HepG2 (cell line): ENCODE measurements around the gene OBSL1. TPM values are rescaled to one million over a fixed set of nuclear protein-coding genes. Genes with fewer than 3 reads are reported as not detected.

Source experiments
- CBX2 ChIP-seq, 2 experiments: fragments of 200-600 bp in 1 of 2; sonication (generic); formaldehyde crosslinking in 1 of 2; IDR thresholded peaks; 2 replicates each; pipeline versions ENCODE4 v1.7.0 to v1.8.1; 2018 to 2022; ENCODE audit warnings: low read depth in 2 of 2, low read length in 1 of 2, mild to moderate bottlenecking in 1 of 2, missing genetic modification reagents in 1 of 2
- HBP1 ChIP-seq: IDR thresholded peaks from 2 replicates; pipeline ENCODE4 v1.6.1; 2016; ENCODE audit warnings: low read depth, control low read depth
- HNRNPLL ChIP-seq: fragments of 200-400 bp; formaldehyde crosslinking; IDR thresholded peaks from 2 replicates; pipeline ENCODE4 v1.6.1; 2017; ENCODE audit warnings: mild to moderate bottlenecking, low read depth, low read length; ENCODE audit not compliant: poor library complexity, severe bottlenecking
- HOXD1 ChIP-seq: sonication (generic); formaldehyde crosslinking; IDR thresholded peaks from 2 replicates; pipeline ENCODE4 v1.5.0; 2020; ENCODE audit warnings: missing genetic modification reagents
- MTERF4 ChIP-seq: sonication (generic); formaldehyde crosslinking; IDR thresholded peaks from 2 replicates; pipeline ENCODE4 v1.8.0; 2023; ENCODE audit warnings: mild to moderate bottlenecking, missing genetic modification reagents
- MTF1 ChIP-seq: sonication (generic); formaldehyde crosslinking; IDR thresholded peaks from 2 replicates; pipeline ENCODE4 v1.5.0; 2020; ENCODE audit warnings: missing genetic modification reagents
- NFE2L1 ChIP-seq: sonication (generic); formaldehyde crosslinking; IDR thresholded peaks from 2 replicates; pipeline ENCODE4 v1.4.0; 2020; ENCODE audit warnings: missing genetic modification reagents, mild to moderate bottlenecking, borderline replicate concordance
- PHB2 ChIP-seq: fragments of 450-650 bp; IDR thresholded peaks from 2 replicates; pipeline ENCODE4 v1.6.1; 2018; ENCODE audit not compliant: partially characterized antibody
- RARA ChIP-seq: IDR thresholded peaks from 2 replicates; pipeline ENCODE4 v1.6.1; 2016; ENCODE audit warnings: missing genetic modification reagents, missing compliant biosample characterization
- SOX6 ChIP-seq, 2 experiments: fragments of 450-650 bp in 1 of 2; sonication (generic) in 1 of 2; formaldehyde crosslinking in 1 of 2; IDR thresholded peaks; 2 replicates each; pipeline versions ENCODE4 v1.4.0 to v1.6.1; 2017 to 2020; ENCODE audit warnings: antibody characterized with exemption in 1 of 2, mild to moderate bottlenecking in 1 of 2, missing genetic modification reagents in 1 of 2
- TOPORS ChIP-seq: sonication (generic); formaldehyde crosslinking; IDR thresholded peaks from 2 replicates; pipeline ENCODE4 v1.8.0; 2023; ENCODE audit warnings: mild to moderate bottlenecking, missing genetic modification reagents
- YEATS2 ChIP-seq: sonication (generic); formaldehyde crosslinking; IDR thresholded peaks from 2 replicates; pipeline ENCODE4 v1.4.0; 2020; ENCODE audit warnings: missing genetic modification reagents, borderline replicate concordance
- ZNF232 ChIP-seq: sonication (generic); formaldehyde crosslinking; IDR thresholded peaks from 2 replicates; pipeline ENCODE4 v1.4.0; 2020; ENCODE audit warnings: missing genetic modification reagents, borderline replicate concordance
- ZNF326 ChIP-seq: sonication (generic); formaldehyde crosslinking; IDR thresholded peaks from 2 replicates; pipeline ENCODE4 v1.4.0; 2020; ENCODE audit warnings: missing genetic modification reagents, borderline replicate concordance
- ZNF547 ChIP-seq: sonication (generic); formaldehyde crosslinking; IDR thresholded peaks from 2 replicates; pipeline ENCODE4 v1.5.1; 2020; ENCODE audit warnings: mild to moderate bottlenecking, missing genetic modification reagents
- ZNF589 ChIP-seq: sonication (generic); formaldehyde crosslinking; conservative IDR thresholded peaks from 2 replicates; pipeline ENCODE4 v1.8.0; 2022; ENCODE audit warnings: mild to moderate bottlenecking, moderate library complexity, missing genetic modification reagents
- ZSCAN20 ChIP-seq: sonication (generic); formaldehyde crosslinking; IDR thresholded peaks from 2 replicates; pipeline ENCODE4 v1.4.0; 2020; ENCODE audit warnings: missing genetic modification reagents, mild to moderate bottlenecking, borderline replicate concordance
- ZSCAN9 ChIP-seq: IDR thresholded peaks from 2 replicates; pipeline ENCODE4 v1.6.1; 2016; ENCODE audit warnings: borderline replicate concordance
- polyA plus RNA-seq, 8 experiments: library from polyadenylated mRNA; depleted of rRNA in 3 of 8; stranded (reverse) in 7 of 8; unstranded in 1 of 8; fragments of >200 nt; fragmentation: Illumina TruSeq in 4 of 8; extraction: Trizol in 4 of 8; gene quantifications; 2 replicates each; pipeline versions ENCODE4 v1.2.1 to v1.2.3, GENCODE V29; 2011 to 2016; ENCODE audit warnings: low read depth in 4 of 8, missing spikeins in 1 of 8, mixed read lengths in 1 of 8; ENCODE audit not compliant: insufficient read depth in 1 of 8
- total RNA-seq, 5 experiments: library from RNA; depleted of rRNA; stranded (reverse); fragments of >200 nt; fragmentation: Illumina TruSeq; extraction: Trizol; gene quantifications; 2 replicates each; pipeline ENCODE4 v1.2.3, GENCODE V29; 2016; ENCODE audit warnings: low read depth in 1 of 5
- TF ChIP-seq, protein P1 (sequence below), 2 experiments: sonication (generic) in 1 of 2; formaldehyde crosslinking in 1 of 2; IDR thresholded peaks; 2 replicates each; pipeline versions ENCODE4 v1.5.1 to v1.6.1; 2011 to 2020; ENCODE audit warnings: borderline replicate concordance in 1 of 2, low read depth in 1 of 2, low read length in 1 of 2, mild to moderate bottlenecking in 1 of 2, missing genetic modification reagents in 1 of 2, moderate library complexity in 1 of 2
- TF ChIP-seq, protein P2 (sequence below): sonication (generic); formaldehyde crosslinking; IDR thresholded peaks from 2 replicates; pipeline ENCODE4 v1.4.0; 2020; ENCODE audit warnings: low read depth, mild to moderate bottlenecking, missing genetic modification reagents
- TF ChIP-seq, protein P3 (sequence below): IDR thresholded peaks from 2 replicates; pipeline ENCODE4 v1.6.1; 2016

The OBSL1 gene
- total and polyA plus RNA-seq, 2 of the 13 experiments (the other 11 are each of a cell fraction or from before 2014, with no cell fraction given): 86.7 to 218 TPM

GRCh38 chr2:219543596-219544358 lies 27.6 kb downstream of the OBSL1 start, which contains the start of the genes CHPF and TMEM198 (continued):
- TF ChIP-seq, protein P1, sequence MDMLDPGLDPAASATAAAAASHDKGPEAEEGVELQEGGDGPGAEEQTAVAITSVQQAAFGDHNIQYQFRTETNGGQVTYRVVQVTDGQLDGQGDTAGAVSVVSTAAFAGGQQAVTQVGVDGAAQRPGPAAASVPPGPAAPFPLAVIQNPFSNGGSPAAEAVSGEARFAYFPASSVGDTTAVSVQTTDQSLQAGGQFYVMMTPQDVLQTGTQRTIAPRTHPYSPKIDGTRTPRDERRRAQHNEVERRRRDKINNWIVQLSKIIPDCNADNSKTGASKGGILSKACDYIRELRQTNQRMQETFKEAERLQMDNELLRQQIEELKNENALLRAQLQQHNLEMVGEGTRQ (IDR thresholded peaks at IDR 0.05; ENCODE audit: low read depth, low read length): no peak
- TF ChIP-seq, protein P1 (CRISPR knock-in tag; IDR thresholded peaks at IDR 0.05; ENCODE audit: borderline replicate concordance): no peak
- TF ChIP-seq TOPORS (CRISPR knock-in tag) (peak; percentile 11; the same call in 1 of the 2 replicates), RARA (peak; percentile 55; the same call in 1 of the 2 replicates), ZSCAN20 (CRISPR knock-in tag) (peak; percentile 89; the same call in 1 of the 2 replicates), YEATS2 (CRISPR knock-in tag) (peak; percentile 84), NFE2L1 (CRISPR knock-in tag) (no peak), ZNF547 (no peak), MTF1 (peak; percentile 62), ZNF326 (0 out of 2 replicates have a peak, but pooled peaks have one; percentile 25), PHB2 (no peak), MTERF4 (no peak), SOX6 (IDR thresholded peaks at IDR 0.05) (no peak), SOX6 (CRISPR knock-in tag; IDR thresholded peaks at IDR 0.05) (peak; percentile 62), HBP1 (CRISPR knock-in tag) (peak; percentile 93), ZNF589 (CRISPR knock-in tag) (peak; percentile 91), HOXD1 (CRISPR knock-in tag) (peak; percentile 94), CBX2 (IDR thresholded peaks at IDR 0.05; ENCODE audit: low read depth, low read length) (no peak), CBX2 (CRISPR knock-in tag; IDR thresholded peaks at IDR 0.05; ENCODE audit: low read depth) (0 out of 2 replicates have a peak, but pooled peaks have one; percentile 46), ZNF232 (CRISPR knock-in tag) (peak; percentile 91), HNRNPLL (peak; percentile 92), ZSCAN9 (CRISPR knock-in tag) (peak; percentile 87)
- TF ChIP-seq, protein P2, sequence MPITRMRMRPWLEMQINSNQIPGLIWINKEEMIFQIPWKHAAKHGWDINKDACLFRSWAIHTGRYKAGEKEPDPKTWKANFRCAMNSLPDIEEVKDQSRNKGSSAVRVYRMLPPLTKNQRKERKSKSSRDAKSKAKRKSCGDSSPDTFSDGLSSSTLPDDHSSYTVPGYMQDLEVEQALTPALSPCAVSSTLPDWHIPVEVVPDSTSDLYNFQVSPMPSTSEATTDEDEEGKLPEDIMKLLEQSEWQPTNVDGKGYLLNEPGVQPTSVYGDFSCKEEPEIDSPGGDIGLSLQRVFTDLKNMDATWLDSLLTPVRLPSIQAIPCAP (CRISPR knock-in tag): 0 out of 2 replicates have a peak, but pooled peaks have one; percentile 63
- TF ChIP-seq, protein P3, sequence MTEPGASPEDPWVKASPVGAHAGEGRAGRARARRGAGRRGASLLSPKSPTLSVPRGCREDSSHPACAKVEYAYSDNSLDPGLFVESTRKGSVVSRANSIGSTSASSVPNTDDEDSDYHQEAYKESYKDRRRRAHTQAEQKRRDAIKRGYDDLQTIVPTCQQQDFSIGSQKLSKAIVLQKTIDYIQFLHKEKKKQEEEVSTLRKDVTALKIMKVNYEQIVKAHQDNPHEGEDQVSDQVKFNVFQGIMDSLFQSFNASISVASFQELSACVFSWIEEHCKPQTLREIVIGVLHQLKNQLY (CRISPR knock-in tag): peak; percentile 72
